Thyroid gland (tissue), 4 donors: Measurements from ENCODE around the gene ALS2.

Experiments
- CTCF ChIP-seq, 6 experiments: fragments of 200-600 bp in 3 of 6; fragments of 450-650 bp in 3 of 6; sonication (generic) in 3 of 6; IDR thresholded peaks; one replicate each; pipeline ENCODE4 v1.5.1; 2016 to 2019; ENCODE audit warnings: antibody characterized with exemption in 6 of 6, mild to moderate bottlenecking in 2 of 6, inconsistent platforms in 1 of 6, moderate library complexity in 1 of 6
- POLR2A ChIP-seq, 2 donors: fragments of 450-650 bp; IDR thresholded peaks; one replicate each; pipeline ENCODE4 v1.6.1; 2017; ENCODE audit warnings: antibody characterized with exemption in 2 of 2, mild to moderate bottlenecking in 2 of 2, moderate library complexity in 1 of 2

- TF ChIP-seq CTCF (IDR thresholded peaks at IDR 0.05) (no peak), POLR2A (IDR thresholded peaks at IDR 0.05) (no peak)
These were observed 5.4 kb downstream of the ALS2 start for GRCh38 chr2:201775326-201775725.
